Activated naive CD4-positive, alpha-beta T cell treated with Interleukin-2 at 50 U/mL for 16 hours (primary cell): Measurements from ENCODE around the gene ERC1.
"Not testable (repeated sequence)": the region's sequence is repeated elsewhere in the genome, so short reads cannot be mapped to it uniquely, and the experiment has no call there.

Experiments used
- DNase-seq: peaks from one replicate; pipeline ENCODE4 v3.0.0-alpha.2; 2020

The ERC1 gene

GRCh38 chr12:1197264-1198018 lies 206.4 kb downstream of the ERC1 start:
- no peak for DNase-seq

- not testable (repeated sequence) for DNase-seq
Observed at GRCh38 chr12:1198854-1199253, 207.8 kb downstream of the ERC1 start.

- DNase-seq = no peak
Observed at GRCh38 chr12:1199700-1200099, 208.7 kb downstream of the ERC1 start.

GRCh38 chr12:1201030-1201429 lies 210.0 kb downstream of the ERC1 start:
- DNase-seq = no peak

GRCh38 chr12:1201886-1202285 lies 210.9 kb downstream of the ERC1 start:
- DNase-seq = no peak

- no peak for DNase-seq
Observed at GRCh38 chr12:1203735-1204019, 212.7 kb downstream of the ERC1 start.

- no peak for DNase-seq
Observed at GRCh38 chr12:1204581-1205121, 213.6 kb downstream of the ERC1 start.

GRCh38 chr12:1205512-1206060 lies 214.6 kb downstream of the ERC1 start:
- DNase-seq = no peak

- no peak for DNase-seq
Observed at GRCh38 chr12:1206118-1206734, 215.2 kb downstream of the ERC1 start.

GRCh38 chr12:1207276-1207675 lies 216.3 kb downstream of the ERC1 start:
- no peak for DNase-seq

GRCh38 chr12:1208719-1209118 lies 217.7 kb downstream of the ERC1 start:
- DNase-seq = not testable (repeated sequence)

- no peak for DNase-seq
Observed at GRCh38 chr12:1212526-1212925, 221.5 kb downstream of the ERC1 start.

- peak; percentile 42 for DNase-seq
Observed at GRCh38 chr12:1213205-1213604, 222.2 kb downstream of the ERC1 start.

- DNase-seq = no peak
Observed at GRCh38 chr12:1213618-1214205, 222.7 kb downstream of the ERC1 start.

- DNase-seq = no peak
Observed at GRCh38 chr12:1216560-1216959, 225.5 kb downstream of the ERC1 start.

- DNase-seq = no peak
Observed at GRCh38 chr12:1217191-1217949, 226.3 kb downstream of the ERC1 start.

GRCh38 chr12:1218369-1218768 lies 227.3 kb downstream of the ERC1 start:
- DNase-seq = no peak

- DNase-seq = no peak
Observed at GRCh38 chr12:1220127-1221092, 229.4 kb downstream of the ERC1 start.

- DNase-seq = no peak
Observed at GRCh38 chr12:1222858-1223639, 232.0 kb downstream of the ERC1 start.

- DNase-seq = no peak
Observed at GRCh38 chr12:1226951-1227350, 235.9 kb downstream of the ERC1 start.

- no peak for DNase-seq
Observed at GRCh38 chr12:1234073-1234472, 243.1 kb downstream of the ERC1 start.
